OCI-LY3 (cell line): Measurements from ENCODE around the gene KRTAP29-1.
"Not testable (repeated sequence)": the region's sequence is repeated elsewhere in the genome, so short reads cannot be mapped to it uniquely, and the experiment has no call there.

Experiments used
- CTCF ChIP-seq: fragments of 200-600, 300-600 bp; sonication (generic); IDR thresholded peaks from 2 replicates; pipeline ENCODE4 v1.5.1; 2014; ENCODE audit warnings: antibody characterized with exemption, low read length, low read depth
- EZH2phosphoT487 ChIP-seq: fragments of 200-600 bp; shearing (Covaris generic); IDR thresholded peaks from 2 replicates; pipeline ENCODE4 v1.6.1; 2018; ENCODE audit warnings: antibody characterized with exemption, mixed run types, low read depth

- TF ChIP-seq CTCF, EZH2phosphoT487: not testable (repeated sequence)
Observed at GRCh38 chr17:41350381-41350878, 47.8 kb upstream of the KRTAP29-1 start, which contains the start of gene KRT33A.
